Measurements from ENCODE around the gene HACL1.

GRCh38 chr3:15635121-15635661 is 33.8 kb upstream of the HACL1 start:
- TF ChIP-seq CTCF (IDR thresholded peaks at IDR 0.05) = no peak
- peak in 1 of 2 donors; percentile 13 for TF ChIP-seq POLR2A (IDR thresholded peaks at IDR 0.05)

All from uterus (tissue), 2 donors.